ENCODE data around the gene SIRT3. TPM values are rescaled to one million over a fixed set of nuclear protein-coding genes. Genes with fewer than 3 reads are reported as not detected.

The SIRT3 gene
- total RNA-seq, 1 experiment from 2014 or later: 13.9 TPM

GRCh38 chr11:252666-253065, 16.5 kb upstream of the SIRT3 start:
- no peak overlapping the region for H3K4ac ChIP-seq (ENCODE audit: low read depth, low read length)
- H3K9me3 ChIP-seq (ENCODE audit: control insufficient read depth, low read depth, low read length): no peaks in the 10 kb centered on the region
- H3K27me3 ChIP-seq (ENCODE audit: insufficient read depth, low read length): no peaks in the 10 kb centered on the region
- no peaks in the 10 kb centered on the region for H3K79me1 ChIP-seq (ENCODE audit: insufficient read depth, low read depth, low read length, poor library complexity, severe bottlenecking)
- H2BK5ac ChIP-seq (ENCODE audit: insufficient read length, low read length): no peak overlapping the region
- no peak overlapping the region for H3K14ac ChIP-seq (ENCODE audit: insufficient read depth, low read length)
- H4K5ac ChIP-seq (ENCODE audit: insufficient read length, low read depth, low read length): no peak overlapping the region
- H2BK12ac ChIP-seq (ENCODE audit: insufficient read length, low read depth, low read length): no peak overlapping the region
- Mint-ChIP-seq H3K27me3 (ENCODE audit: low read depth) (no peaks in the 10 kb centered on the region; the same call in 1 of the 2 replicates), H3K4me3 (no peak overlapping the region), H3K9me3 (no peaks in the 10 kb centered on the region; a peak in 1 of 5 replicates), H3K27ac (no peak overlapping the region), H3K4me1 (peaks cover 0 to 5% of the 10 kb centered on the region in 2 experiments; a peak in 2 of 4 replicates), H3K36me3 (ENCODE audit: insufficient read depth in 1 of 3, low read depth in 3 of 3) (peaks cover 35 to 52% (median 36%) of the 10 kb centered on the region in 3 experiments)
- H3K9ac ChIP-seq (ENCODE audit: extremely low read depth, insufficient read length, low read length): no peak overlapping the region
- no peak for TF ChIP-seq CTCF (conservative IDR thresholded peaks at IDR 0.05)
- no peaks in the 10 kb centered on the region for H3K23me2 ChIP-seq (ENCODE audit: insufficient read length, low read depth, low read length, poor library complexity, severe bottlenecking)
- no peak overlapping the region for H3K18ac ChIP-seq (ENCODE audit: insufficient read length, low read depth, low read length)
- no peak overlapping the region for H2BK20ac ChIP-seq (ENCODE audit: low read depth, low read length, poor library complexity, severe bottlenecking)
- H2AFZ ChIP-seq (ENCODE audit: low read length): no peak overlapping the region
- no peak overlapping the region for H4K91ac ChIP-seq (ENCODE audit: insufficient read length, low read depth, low read length)
- H2BK120ac ChIP-seq (ENCODE audit: low read depth, low read length, poor library complexity, severe bottlenecking): no peak overlapping the region
- H3K56ac ChIP-seq (ENCODE audit: insufficient read length, low read depth, low read length): no peak overlapping the region
- H3T11ph ChIP-seq (ENCODE audit: low read length): no peak overlapping the region
- DNase-seq: no peak
- H3K4me1 ChIP-seq (ENCODE audit: insufficient read depth, low read length): no peaks in the 10 kb centered on the region
- H4K20me1 ChIP-seq (ENCODE audit: control insufficient read depth, insufficient read depth, insufficient read length): no peaks in the 10 kb centered on the region
- H3K27ac ChIP-seq (ENCODE audit: insufficient read length, low read depth, low read length): no peak overlapping the region
- H2BK15ac ChIP-seq (ENCODE audit: low read depth, low read length): no peak overlapping the region
- H3K79me2 ChIP-seq (ENCODE audit: insufficient read depth, low read length): no peaks in the 10 kb centered on the region
- H4K8ac ChIP-seq (replicated peaks; ENCODE audit: insufficient read length, low read depth, low read length): no peak overlapping the region
- no peak overlapping the region for H3K4me2 ChIP-seq (ENCODE audit: insufficient read depth, insufficient read length, low read length)
- H3K23ac ChIP-seq (ENCODE audit: insufficient read length, low read depth, low read length): no peak overlapping the region
- no CpG with 5 or more reads among the region's 8 CpGs for WGBS (ENCODE audit: extremely low coverage, insufficient read length, low lambda C conversion rate)
- H2AK5ac ChIP-seq (ENCODE audit: insufficient read length, low read length): no peak overlapping the region

All from H9 (cell line).